GM19438 (cell line): Measurements from ENCODE around the gene ATRNL1.

Experiments used
- ATAC-seq: cut with Tn5 transposase; IDR thresholded peaks from one replicate; pipeline ENCODE4 v1.9.1; 2021; ENCODE audit warnings: low read depth; ENCODE audit not compliant: unreplicated experiment

Gene ATRNL1

DNA sequence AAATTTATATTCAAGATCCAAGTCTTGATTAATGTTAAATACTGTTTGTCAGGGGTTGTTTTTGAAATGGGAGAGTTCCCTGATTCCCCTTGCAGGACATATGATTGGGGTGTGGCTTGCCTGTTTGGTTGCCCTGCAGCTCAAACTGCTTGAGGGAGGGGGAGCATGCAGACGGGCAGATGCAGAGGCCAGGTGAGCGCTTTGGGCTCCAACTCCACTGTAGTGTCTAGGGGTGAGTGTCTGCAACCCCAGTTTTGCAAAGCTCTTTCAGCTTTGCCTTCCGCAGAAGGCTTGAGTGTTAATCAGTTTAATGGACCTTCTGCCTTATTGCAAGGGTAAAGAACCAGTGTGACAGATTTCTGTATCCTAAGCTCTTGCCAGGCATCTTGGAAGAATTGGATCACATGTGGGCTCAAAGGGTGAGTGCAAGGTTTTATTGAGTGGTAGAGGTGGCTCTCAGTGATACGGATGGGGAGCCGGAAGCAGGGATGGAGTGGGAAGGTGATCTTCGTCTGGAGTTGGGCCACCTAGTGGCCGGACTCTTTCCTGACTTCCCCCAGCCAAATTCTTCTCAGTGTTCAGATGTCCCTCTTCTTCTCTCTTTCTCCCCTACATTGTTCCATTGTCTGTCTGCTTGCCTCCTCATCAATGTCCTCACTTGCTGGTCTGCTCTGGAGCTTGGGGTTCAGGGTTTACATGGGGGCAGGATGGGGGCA is 479.7 kb downstream of the ATRNL1 start:
- no peak for ATAC-seq

DNA sequence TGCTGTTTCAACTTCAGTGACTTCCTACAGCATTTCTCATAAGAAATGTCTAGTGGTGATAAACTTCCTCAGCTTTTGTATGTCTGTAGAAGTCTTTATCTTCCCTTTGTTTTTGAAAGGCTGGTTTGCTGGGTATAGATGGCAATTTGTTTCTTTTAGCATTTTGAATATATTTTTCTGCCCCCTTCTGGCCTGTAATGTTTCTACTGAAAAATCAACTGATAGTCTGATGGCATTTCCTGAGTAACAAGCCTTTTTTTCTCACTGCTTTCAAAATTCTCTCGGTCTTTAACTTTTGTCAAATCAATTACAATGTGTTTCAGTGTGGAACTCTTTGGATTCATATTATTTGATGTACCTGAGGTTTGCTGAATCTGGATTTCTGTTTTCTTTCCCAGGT is 487.1 kb downstream of the ATRNL1 start:
- no peak for ATAC-seq

DNA sequence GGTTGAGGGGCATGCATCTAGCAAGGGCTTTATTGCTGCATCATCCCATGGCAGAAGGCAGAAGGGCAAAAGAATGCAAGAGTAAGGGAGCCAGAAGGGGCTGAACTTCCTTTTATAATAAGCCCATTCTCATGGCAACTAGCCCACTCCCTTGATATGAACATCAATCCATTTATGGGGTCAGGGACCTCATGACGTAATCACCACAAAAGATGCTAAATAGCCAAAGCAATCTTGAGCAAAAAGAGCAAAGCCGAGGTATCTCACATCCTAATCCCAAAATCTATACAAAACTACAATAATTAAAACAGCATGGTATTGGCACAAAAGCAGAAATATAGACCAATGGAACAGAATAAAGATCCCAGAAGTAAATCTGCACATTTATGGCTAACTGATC is 499.9 kb downstream of the ATRNL1 start:
- ATAC-seq: no peak

DNA sequence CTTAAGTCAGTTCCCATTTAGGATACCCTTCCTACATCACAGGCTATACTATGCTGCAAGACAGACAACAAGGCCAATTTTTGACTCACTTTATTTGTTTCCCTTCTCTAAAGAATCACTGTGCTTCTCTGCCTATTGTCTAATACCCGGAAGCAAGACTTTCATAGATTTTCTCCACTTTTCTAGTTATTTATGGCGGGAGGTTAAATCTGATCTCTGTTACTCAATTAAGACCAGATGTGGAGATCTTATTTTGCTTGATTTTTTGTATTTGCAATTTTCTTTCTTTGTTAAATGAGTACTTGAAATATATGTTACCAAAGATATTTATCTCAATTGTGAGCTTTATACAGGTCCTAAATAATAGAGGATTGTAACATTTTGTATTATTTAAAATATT is 511.5 kb downstream of the ATRNL1 start:
- no peak for ATAC-seq

DNA sequence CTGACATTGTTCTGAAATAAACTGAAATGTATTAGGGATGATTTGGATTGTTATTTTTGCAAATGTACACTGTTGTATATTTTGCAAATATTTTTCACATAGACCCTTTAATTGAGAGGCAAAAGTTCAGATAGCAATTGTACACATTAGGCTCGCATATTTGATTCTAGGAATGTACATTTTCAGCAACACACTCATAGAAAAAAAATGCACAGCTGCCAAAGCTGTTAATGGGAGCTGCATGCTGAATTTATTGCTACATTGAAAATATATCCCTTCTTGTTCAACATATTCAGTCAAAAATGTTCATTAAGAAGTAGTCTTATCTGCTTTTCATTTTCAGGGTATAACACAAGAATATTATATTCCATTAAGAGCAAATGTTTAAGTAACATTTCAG is 512.9 kb downstream of the ATRNL1 start:
- no peak for ATAC-seq

- ATAC-seq: no peak
Observed at GRCh38 chr10:115606741-115607140, 513.6 kb downstream of the ATRNL1 start.

DNA sequence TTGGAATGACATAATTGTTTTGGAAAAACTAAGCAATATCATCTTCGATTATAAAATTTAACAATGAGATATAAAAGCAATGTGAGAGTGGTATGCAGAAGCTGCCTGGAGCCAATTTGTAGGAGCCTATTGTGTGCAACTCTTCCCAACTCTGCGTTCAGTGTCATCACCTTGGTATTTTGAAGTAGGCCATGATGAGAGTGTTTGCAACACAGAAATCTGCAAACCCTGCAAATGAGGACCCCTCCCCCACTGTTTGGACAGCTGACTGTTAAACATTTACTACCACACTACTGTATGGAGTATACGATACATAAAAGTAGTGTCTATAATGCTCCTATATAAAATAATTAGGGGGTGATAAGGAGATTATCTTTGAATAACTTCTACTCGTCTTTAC is 531.3 kb downstream of the ATRNL1 start:
- no peak for ATAC-seq

DNA sequence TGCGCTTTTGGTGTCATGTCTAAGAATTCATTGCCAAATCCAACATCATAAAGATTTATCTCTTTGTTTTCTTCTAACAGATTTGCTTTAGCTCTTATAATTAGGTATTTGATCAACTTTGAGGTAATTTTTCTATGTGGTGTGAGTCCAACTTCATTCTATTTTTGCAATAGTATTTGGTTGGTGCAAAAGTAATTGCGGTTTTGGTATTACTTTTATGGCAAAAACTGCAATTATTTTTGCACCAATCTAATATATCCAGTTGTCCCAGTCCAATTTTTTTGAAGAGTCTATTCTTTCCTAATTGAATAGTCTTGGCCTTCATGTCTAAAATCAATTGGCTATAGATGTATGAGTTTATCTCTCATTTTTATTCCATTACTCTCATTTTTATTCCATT is 535.5 kb downstream of the ATRNL1 start:
- no peak for ATAC-seq

GRCh38 chr10:115638246-115638645 is 545.1 kb downstream of the ATRNL1 start:
- no peak for ATAC-seq

- ATAC-seq: no peak
Observed at GRCh38 chr10:115649217-115649616, 556.1 kb downstream of the ATRNL1 start.

DNA sequence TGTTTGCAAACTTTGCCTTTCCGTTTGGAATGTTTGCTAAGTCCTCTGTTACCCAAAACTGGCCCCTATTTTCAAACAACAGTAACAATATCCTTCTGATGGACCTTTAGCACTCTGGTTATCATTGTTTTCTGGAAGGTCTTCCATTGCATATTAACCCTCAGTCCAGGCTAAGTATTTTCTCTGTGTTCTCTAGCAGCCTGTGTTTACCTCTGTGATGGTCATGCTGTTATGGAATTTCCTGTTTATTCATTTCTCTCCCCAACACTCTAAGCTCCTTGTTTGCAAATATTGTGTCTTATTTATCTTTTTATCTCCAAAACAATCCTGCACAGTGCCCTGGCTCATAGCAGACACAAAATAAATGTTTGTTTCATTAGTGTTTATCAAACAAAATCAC is 560.3 kb downstream of the ATRNL1 start:
- ATAC-seq: no peak

DNA sequence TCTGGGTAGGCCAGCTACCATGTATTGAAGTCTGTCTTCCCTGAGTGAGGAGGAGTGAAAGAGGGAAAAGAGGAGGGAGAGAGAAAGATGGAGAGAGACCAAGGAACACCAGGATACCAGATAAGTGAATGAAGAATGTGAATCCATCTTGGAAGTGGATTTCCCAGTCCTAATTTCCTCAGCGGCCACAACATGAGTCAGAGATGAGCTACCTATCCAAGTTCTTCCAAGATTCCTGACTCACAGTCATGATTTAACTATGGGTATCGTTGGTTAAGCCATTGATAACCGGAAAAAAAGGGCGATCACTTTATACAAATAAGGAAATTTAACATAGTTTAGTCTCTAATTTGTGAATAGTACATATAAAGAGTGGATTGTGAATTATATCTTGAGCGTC is 561.8 kb downstream of the ATRNL1 start:
- ATAC-seq: no peak

DNA sequence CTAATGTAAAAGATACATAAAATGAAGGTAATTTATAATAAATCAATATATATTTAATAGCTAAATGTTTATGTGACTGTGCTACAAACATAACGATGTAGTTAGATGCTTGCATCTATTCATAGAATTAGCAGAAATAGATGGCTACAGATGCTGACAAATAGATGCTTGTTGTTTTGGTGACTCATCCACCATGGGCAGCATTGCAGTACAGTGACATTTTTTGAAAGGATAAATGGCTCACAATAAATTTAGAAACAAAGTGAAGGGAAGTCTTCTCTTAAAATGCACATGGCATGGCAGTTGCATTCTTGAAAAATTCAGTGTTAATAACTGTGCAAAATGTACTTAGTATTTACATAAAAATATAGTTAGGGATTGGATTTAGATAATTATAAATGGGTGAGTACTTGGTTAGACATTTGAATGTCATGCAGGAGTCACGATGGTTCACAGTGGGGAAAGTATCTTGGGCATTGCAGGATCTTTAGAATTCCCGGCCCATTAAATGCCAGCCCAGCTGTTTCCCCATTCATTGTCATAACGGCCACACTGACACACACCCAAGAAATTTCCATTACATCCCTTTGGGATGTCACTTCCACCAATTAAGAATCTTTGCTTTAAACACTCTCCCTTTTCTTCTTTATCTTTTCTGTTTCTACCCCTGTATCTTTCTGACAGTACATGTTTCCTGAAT is 564.1 kb downstream of the ATRNL1 start:
- ATAC-seq: no peak

DNA sequence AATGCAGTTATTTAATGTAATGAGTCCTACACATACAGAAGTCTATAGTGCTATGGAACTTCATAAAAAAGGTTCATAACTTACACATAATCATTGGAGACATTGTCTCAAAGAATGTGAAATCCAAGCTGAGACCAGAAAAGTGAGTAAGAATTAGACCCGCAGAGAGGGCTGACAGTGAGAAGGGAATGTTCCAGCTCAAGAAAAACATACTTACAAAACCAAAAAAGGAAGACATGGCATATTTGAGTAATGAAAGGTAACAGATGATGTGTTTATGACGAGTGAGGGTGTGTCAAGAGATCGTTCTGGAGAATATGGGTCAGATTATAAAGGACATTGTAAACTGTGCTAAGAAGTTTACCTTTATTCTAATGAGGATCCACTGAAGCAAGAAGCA is 566.5 kb downstream of the ATRNL1 start:
- no peak for ATAC-seq

- no peak for ATAC-seq
Observed at GRCh38 chr10:115660391-115660790, 567.2 kb downstream of the ATRNL1 start.

- ATAC-seq: no peak
Observed at GRCh38 chr10:115662422-115662821, 569.3 kb downstream of the ATRNL1 start.

DNA sequence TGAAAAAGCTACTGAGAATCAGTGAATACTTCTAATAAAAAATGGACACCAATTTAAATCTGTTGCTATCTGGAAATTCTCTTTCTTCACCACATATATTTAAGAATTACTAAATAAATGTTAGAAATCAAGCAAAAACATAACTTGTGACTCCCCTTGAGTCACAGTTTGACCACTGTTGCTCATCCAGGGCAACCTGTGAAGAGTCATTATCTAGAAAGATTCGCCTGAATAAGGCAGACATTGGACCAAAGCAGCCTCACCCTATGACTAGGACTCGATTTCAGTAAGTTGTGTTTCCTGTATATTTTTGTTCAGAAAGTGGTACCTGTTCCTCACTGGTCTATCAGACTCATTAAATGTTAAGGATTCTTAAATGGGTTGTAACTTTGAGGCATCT is 572.4 kb downstream of the ATRNL1 start:
- no peak for ATAC-seq

DNA sequence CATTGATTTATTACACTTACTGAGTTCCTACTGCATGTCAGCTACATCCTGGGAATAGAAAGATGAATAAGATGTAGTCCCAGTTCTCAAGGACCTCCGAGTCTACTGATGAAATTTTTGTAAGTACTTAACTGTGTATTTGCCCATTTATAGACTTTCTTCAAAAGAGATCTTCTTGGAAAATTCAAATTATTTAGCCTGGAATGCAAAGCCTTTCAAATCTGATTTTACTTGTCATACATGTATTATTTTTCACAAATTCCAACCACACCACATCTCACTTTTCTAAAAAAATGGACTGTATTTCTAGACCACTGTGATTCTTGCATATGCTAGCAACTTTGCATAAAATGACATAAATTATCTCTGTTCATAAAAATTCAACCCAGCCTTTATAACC is 581.3 kb downstream of the ATRNL1 start:
- ATAC-seq: no peak

GRCh38 chr10:115696747-115697146 is 603.6 kb downstream of the ATRNL1 start:
- no peak for ATAC-seq

DNA sequence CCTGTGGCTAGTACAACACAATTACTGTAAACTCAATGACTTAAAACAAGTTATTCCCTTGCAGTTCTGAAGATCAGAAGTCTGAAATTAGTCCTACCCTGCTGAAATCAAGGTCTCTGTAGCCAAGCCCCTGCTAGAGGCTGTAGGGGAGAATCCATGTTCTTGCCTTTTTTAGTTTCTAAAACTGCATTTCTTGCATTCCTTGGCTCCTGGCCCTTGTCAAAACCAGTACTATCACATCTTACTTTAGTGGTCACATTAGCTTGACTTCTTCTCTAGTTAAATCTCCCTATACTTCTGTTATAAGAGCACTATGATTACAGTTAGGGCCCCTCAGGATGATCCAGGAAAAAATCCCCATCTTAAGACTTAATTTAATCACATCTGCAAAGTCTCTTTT is 612.9 kb downstream of the ATRNL1 start:
- ATAC-seq: no peak

DNA sequence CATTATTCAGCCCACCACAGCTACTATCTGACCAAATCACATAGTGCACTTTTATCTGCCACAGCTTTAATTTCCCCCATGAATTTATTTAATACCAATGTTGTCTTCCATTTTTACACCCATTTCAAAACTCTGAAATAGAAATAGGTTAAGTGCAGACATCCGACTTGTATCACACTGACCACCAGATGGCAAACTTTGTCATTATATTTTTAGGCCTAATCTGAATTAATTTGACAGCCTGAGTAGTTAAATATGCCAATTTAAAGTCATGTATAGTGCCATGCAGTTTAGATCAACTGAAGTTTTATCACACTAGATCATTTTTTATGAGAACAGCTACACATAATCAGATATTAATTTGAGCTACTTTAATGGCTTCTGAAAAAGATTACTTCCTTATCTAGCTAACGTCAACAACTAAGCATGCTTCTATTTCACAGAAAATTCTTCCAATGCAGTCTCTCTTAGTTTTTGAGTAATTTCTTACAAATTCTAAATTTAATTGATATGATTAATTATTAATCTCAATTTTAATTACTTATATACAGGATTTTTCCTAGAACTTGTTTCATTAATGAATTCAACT is 613.4 kb downstream of the ATRNL1 start:
- ATAC-seq: no peak

GRCh38 chr10:115710136-115710535 is 617.0 kb downstream of the ATRNL1 start:
- ATAC-seq: no peak
